Brain microvascular endothelial cell (primary cell): ENCODE results near the gene HNRNPAB.

Experiments used
- DNase-seq: peaks from one replicate; pipeline ENCODE4 v3.0.0-alpha.2; 2020
- H3K27ac ChIP-seq: fragments of 250-450 bp; sonication (Bioruptor Pico); 2 replicates; pipeline ENCODE4 v1.5.1; 2020; ENCODE audit warnings: mild to moderate bottlenecking, moderate library complexity
- H3K27me3 ChIP-seq: fragments of 250-450 bp; sonication (Bioruptor Pico); replicated peaks from 2 replicates; pipeline ENCODE4 v1.5.1; 2020; ENCODE audit warnings: mild to moderate bottlenecking
- H3K36me3 ChIP-seq: fragments of 250-450 bp; sonication (Bioruptor Pico); replicated peaks from 2 replicates; pipeline ENCODE4 v1.5.1; 2020; ENCODE audit warnings: mild to moderate bottlenecking
- H3K4me3 ChIP-seq: 2 replicates; pipeline ENCODE4 v1.5.1; 2011; ENCODE audit warnings: low read depth, mild to moderate bottlenecking, control low read depth, low read length, moderate library complexity
- CTCF ChIP-seq: IDR thresholded peaks from 2 replicates; pipeline ENCODE4 v1.5.1; 2011; ENCODE audit warnings: low read depth, mild to moderate bottlenecking, moderate library complexity, low read length, control low read depth, inconsistent platforms; ENCODE audit errors: missing control alignments
- in situ Hi-C: cut with HindIII; loops from 2 replicates; pipeline ENCODE4 v1.10.0; 2017; ENCODE audit warnings: low sequenced_read_pairs, low pct_ligation_motif_present

Gene HNRNPAB

GRCh38 chr5:178165581-178165980 is 38.8 kb upstream of the HNRNPAB start:
- no peak overlapping the region for H3K27ac ChIP-seq
- H3K36me3 ChIP-seq = no peaks in the 10 kb centered on the region
- no peak overlapping the region for H3K4me3 ChIP-seq
- no peak for TF ChIP-seq CTCF
- H3K27me3 ChIP-seq = peaks cover 3% of the 10 kb centered on the region
- no peak for DNase-seq
- in situ Hi-C loops = no loop called here

GRCh38 chr5:178170455-178170854 is 33.9 kb upstream of the HNRNPAB start:
- in situ Hi-C loops = no loop called here
- Histone ChIP-seq H3K4me3 (no peak overlapping the region), H3K36me3 (no peaks in the 10 kb centered on the region), H3K27ac (no peak overlapping the region), H3K27me3 (peaks cover 3% of the 10 kb centered on the region)
- DNase-seq = no peak
- no peak for TF ChIP-seq CTCF

- Histone ChIP-seq H3K27me3 (no peaks in the 10 kb centered on the region), H3K27ac (no peak overlapping the region), H3K4me3 (no peak overlapping the region), H3K36me3 (no peaks in the 10 kb centered on the region)
- no peak for DNase-seq
- TF ChIP-seq CTCF = no peak
- in situ Hi-C loops = no loop called here
Observed at GRCh38 chr5:178174456-178174855, 29.9 kb upstream of the HNRNPAB start.

- TF ChIP-seq CTCF = no peak
- no peaks in the 10 kb centered on the region for H3K36me3 ChIP-seq
Observed at GRCh38 chr5:178176791-178177190, 27.5 kb upstream of the HNRNPAB start.

GRCh38 chr5:178177569-178177968 is 26.8 kb upstream of the HNRNPAB start:
- Histone ChIP-seq H3K4me3 (no peak overlapping the region), H3K36me3 (no peaks in the 10 kb centered on the region), H3K27me3 (no peaks in the 10 kb centered on the region), H3K27ac (no peak overlapping the region)
- in situ Hi-C loops = no loop called here
- DNase-seq = no peak
- TF ChIP-seq CTCF = no peak

More at GRCh38 chr5:178176791-178177190, 27.5 kb upstream of the HNRNPAB start:
- no peak for DNase-seq
- H3K27ac ChIP-seq = no peak overlapping the region
- in situ Hi-C loops = no loop called here
- no peaks in the 10 kb centered on the region for H3K27me3 ChIP-seq
- H3K4me3 ChIP-seq = no peak overlapping the region

- Histone ChIP-seq H3K27me3 (no peaks in the 10 kb centered on the region), H3K4me3 (no peak overlapping the region), H3K27ac (no peak overlapping the region), H3K36me3 (no peaks in the 10 kb centered on the region)
- no peak for DNase-seq
- TF ChIP-seq CTCF = no peak
- in situ Hi-C loops = no loop called here
Observed at GRCh38 chr5:178180141-178180863, 24.0 kb upstream of the HNRNPAB start.
